Common myeloid progenitor, CD34-positive (primary cell): ENCODE measurements around the gene CCDC127.

Experiments used
- CTCF ChIA-PET: fragments of 350-600 bp; sonication (Branson Sonifier 250); formaldehyde crosslinking; loops from one replicate; lab custom pipeline; 2021; ENCODE audit warnings: antibody characterized with exemption; lab: Charles Lee
- POLR2A ChIA-PET: fragments of 350-600 bp; sonication (Branson Sonifier 250); formaldehyde crosslinking; loops from one replicate; lab custom pipeline; 2021; ENCODE audit warnings: antibody characterized with exemption; lab: Charles Lee
- DNase-seq, 3 donors: peaks; one replicate each; pipeline versions ENCODE4 v3.0.0 to v3.0.0-alpha.2; 2013
- H3K27ac ChIP-seq, 2 experiments: 1 replicate in 1 of 2; 2 replicates in 1 of 2; pipeline ENCODE4 v1.7.0; 2013; ENCODE audit warnings: inconsistent platforms in 2 of 2, low read length in 2 of 2, mild to moderate bottlenecking in 2 of 2, low read depth in 1 of 2, moderate library complexity in 1 of 2; ENCODE audit not compliant: severe bottlenecking in 2 of 2, insufficient read depth in 1 of 2, poor library complexity in 1 of 2
- H3K27me3 ChIP-seq, 5 experiments: replicated peaks in 2 of 5; 1 replicate in 3 of 5; 2 replicates in 2 of 5; pipeline versions ENCODE4 v1.6.1 to v1.7.0; 2013; ENCODE audit warnings: low read length in 4 of 5, mild to moderate bottlenecking in 2 of 5, moderate library complexity in 2 of 5, inconsistent platforms in 1 of 5; ENCODE audit not compliant: insufficient read depth in 5 of 5, control insufficient read depth in 4 of 5
- H3K36me3 ChIP-seq, 4 experiments: 1 replicate in 2 of 4; 2 replicates in 2 of 4; pipeline versions ENCODE4 v1.6.1 to v1.7.0; 2013; ENCODE audit warnings: low read length in 3 of 4, control low read depth in 1 of 4, mild to moderate bottlenecking in 1 of 4; ENCODE audit not compliant: control insufficient read depth in 4 of 4, insufficient read depth in 4 of 4
- H3K4me1 ChIP-seq, 4 experiments: 1 replicate in 3 of 4; 2 replicates in 1 of 4; pipeline versions ENCODE4 v1.6.1 to v1.7.1; 2013; ENCODE audit warnings: low read length in 3 of 4, mild to moderate bottlenecking in 3 of 4, control low read depth in 1 of 4, inconsistent platforms in 1 of 4, moderate library complexity in 1 of 4; ENCODE audit not compliant: control insufficient read depth in 4 of 4, insufficient read depth in 4 of 4; ENCODE audit errors: control extremely low read depth in 1 of 4
- H3K4me3 ChIP-seq, 7 experiments: 1 replicate in 4 of 7; 2 replicates in 3 of 7; pipeline versions ENCODE4 v1.5.1 to v1.7.0; 2013; ENCODE audit warnings: mild to moderate bottlenecking in 7 of 7, low read length in 6 of 7, moderate library complexity in 6 of 7, inconsistent platforms in 2 of 7, low read depth in 2 of 7, control low read depth in 1 of 7; ENCODE audit not compliant: insufficient read depth in 4 of 7, control insufficient read depth in 1 of 7; ENCODE audit errors: extremely low read depth in 1 of 7
- H3K9me3 ChIP-seq, 5 experiments: 1 replicate in 4 of 5; 2 replicates in 1 of 5; pipeline versions ENCODE4 v1.6.1 to v1.7.1; 2013; ENCODE audit warnings: low read length in 4 of 5, mild to moderate bottlenecking in 2 of 5, inconsistent platforms in 1 of 5, low read depth in 1 of 5, moderate library complexity in 1 of 5; ENCODE audit not compliant: control insufficient read depth in 4 of 5, insufficient read depth in 2 of 5; ENCODE audit errors: control extremely low read depth in 1 of 5
- WGBS: methylation state at CpG from one replicate; pipeline ENCODE4 v1.1.5; 2013; ENCODE audit not compliant: insufficient coverage; 5-methylcytosine and 5-hydroxymethylcytosine counted together

CCDC127 gene

GRCh38 chr5:157126-157715, 60.7 kb downstream of the CCDC127 start:
- no peak overlapping the region for H3K27ac ChIP-seq
- peaks cover 0 to 12% (median 2%) of the 10 kb centered on the region in 5 experiments for H3K27me3 ChIP-seq
- DNase-seq = no peak
- peaks cover 0 to 21% (median 19%) of the 10 kb centered on the region in 4 experiments for H3K4me1 ChIP-seq
- 98% methylated on average over 12 of the region's 12 CpGs for WGBS
- ChIA-PET CTCF (no interaction called here), POLR2A (no interaction called here)
- no peaks in the 10 kb centered on the region for H3K9me3 ChIP-seq
- peaks cover 0 to 11% (median 0%) of the 10 kb centered on the region in 4 experiments for H3K36me3 ChIP-seq
- no peak overlapping the region for H3K4me3 ChIP-seq

DNA sequence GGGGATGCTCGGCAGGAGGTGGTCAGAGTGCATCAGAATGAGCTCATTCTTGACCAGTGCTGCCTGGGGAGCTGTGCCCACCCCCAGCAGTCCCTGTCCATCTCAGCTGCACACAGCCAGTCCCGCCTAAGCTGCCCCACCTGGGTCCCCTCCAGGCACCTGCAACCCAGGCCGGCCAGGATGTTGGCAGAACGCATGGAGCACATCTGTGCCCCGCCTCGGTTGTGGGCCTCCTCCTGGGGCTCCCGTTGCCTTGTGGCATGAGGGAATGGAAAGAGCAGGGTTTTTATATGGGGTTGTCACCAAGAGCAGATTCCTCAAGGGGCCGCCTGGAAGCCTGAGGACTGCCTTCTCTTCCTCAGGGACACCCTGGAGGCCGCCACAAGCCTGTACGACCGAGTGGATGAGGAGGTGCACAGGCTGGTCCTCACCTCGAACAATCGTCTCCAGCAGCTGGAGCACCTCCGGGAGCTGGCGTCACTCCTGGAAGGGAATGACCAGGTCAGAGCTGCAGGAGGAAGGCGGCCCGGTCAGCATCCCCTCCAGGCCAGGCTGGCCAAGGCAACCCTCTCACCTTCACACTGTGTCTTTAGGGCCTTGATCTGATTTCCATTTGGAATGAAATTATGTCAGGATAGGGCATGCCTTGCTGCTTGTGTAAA, 61.4 kb downstream of the CCDC127 start:
- Histone ChIP-seq H3K9me3 (no peaks in the 10 kb centered on the region), H3K27ac (no peak overlapping the region), H3K27me3 (peaks cover 0 to 12% (median 2%) of the 10 kb centered on the region in 5 experiments), H3K4me1 (peaks cover 0 to 21% (median 19%) of the 10 kb centered on the region in 4 experiments), H3K36me3 (peaks cover 0 to 11% (median 0%) of the 10 kb centered on the region in 4 experiments), H3K4me3 (no peak overlapping the region)
- ChIA-PET CTCF (interaction anchor here (0.9 kb wide), 1 partner anchor 18 kb away, joined by 3 read pairs; no protein-coding TSS in a partner anchor), POLR2A (no interaction called here)
- no peak for DNase-seq
- WGBS = 93% methylated on average over 14 of the region's 17 CpGs

DNA sequence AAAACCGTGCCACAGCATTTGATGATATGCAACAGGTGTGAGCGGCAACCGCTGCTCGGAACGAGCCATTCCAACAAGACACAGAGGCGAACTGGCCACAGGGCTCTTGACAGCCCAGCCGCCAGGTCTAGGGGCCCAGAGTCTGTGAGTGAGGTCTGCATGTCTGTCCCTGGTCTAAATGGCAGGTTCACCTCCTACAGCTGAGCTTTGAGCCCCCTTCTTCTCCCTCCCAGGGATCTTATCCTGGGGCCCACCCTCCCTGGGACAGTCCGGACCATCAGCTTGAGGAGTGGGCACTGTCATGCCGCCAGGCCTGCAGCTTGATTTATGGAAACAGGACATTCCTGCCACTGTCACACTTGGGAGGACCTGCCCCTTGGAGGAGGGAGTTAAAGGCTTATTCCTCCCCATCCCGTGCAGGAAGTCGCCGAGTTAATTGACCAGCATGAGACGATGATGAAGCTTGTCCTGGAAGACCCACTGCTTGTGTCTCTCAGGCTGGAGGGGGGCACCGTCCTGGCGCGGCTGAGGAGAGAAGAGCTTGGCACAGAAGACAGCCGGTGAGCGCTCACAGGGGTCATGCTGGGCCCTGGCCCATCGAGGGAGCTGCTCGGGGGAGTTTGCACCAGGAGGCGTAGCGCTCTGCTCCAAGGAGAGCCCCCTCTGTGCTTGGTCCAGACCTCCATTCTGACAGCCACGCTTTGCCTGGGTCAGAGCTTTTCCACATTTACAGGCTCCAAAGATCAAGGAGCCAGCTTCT, 62.1 kb downstream of the CCDC127 start:
- no peaks in the 10 kb centered on the region for H3K9me3 ChIP-seq
- no peak overlapping the region for H3K4me3 ChIP-seq
- peaks cover 0 to 21% (median 19%) of the 10 kb centered on the region in 4 experiments for H3K4me1 ChIP-seq
- no peak for DNase-seq
- WGBS = 96% methylated on average over 21 of the region's 23 CpGs
- POLR2A ChIA-PET = no interaction called here
- CTCF ChIA-PET = interaction anchor here (0.8 to 0.9 kb wide), 2 partner anchors 16 to 19 kb away, joined by 3 read pairs; no protein-coding TSS in a partner anchor
- H3K27me3 ChIP-seq = peaks cover 0 to 12% (median 1%) of the 10 kb centered on the region in 5 experiments
- no peak overlapping the region for H3K27ac ChIP-seq
- peaks cover 0 to 11% (median 0%) of the 10 kb centered on the region in 4 experiments for H3K36me3 ChIP-seq

DNA sequence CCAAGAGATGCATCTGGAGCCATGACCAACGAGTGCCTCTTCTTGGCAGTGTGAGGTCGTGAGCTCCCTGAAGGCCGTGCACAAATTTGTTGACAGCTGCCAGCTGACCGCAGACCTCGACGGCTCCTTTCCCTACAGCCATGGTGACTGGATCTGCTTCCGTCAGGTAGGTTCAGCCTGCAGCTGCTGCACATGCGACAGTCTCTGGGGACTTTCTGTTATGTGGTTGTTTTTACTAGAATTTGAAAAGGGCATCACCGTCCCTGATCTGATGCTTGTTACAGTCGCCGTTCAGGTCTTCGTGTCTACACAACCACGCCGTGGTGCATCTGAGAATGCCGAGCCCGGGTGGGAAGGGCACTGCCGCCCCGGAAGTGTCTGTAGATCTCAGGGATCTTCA, 63.1 kb downstream of the CCDC127 start:
- POLR2A ChIA-PET = no interaction called here
- CTCF ChIA-PET = no interaction called here

DNA sequence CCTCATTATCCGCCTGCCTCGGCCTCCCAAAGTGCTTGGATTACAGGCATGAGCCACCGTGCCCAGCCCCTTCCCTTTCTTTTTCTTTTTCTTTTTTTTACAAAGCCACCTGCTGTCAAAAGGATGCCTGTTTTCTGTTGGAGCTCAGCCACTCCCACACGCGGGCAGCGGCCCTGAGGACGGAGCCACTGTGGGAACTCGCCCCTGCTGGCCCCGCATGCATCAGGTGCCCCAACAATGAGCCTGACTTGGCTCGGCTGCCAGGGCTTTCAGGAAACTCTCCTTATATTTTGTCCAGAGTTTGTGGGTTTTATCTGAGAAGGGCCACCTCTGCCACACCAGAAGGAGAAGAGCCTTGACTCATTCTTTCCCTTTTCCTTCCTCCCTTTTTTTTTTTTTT, 63.7 kb downstream of the CCDC127 start:
- DNase-seq = no peak
- Histone ChIP-seq H3K27me3 (peaks cover 0 to 4% (median 0%) of the 10 kb centered on the region in 5 experiments), H3K27ac (no peak overlapping the region), H3K9me3 (no peaks in the 10 kb centered on the region), H3K4me1 (peaks cover 0 to 10% (median 8%) of the 10 kb centered on the region in 4 experiments), H3K36me3 (peaks cover 0 to 11% (median 0%) of the 10 kb centered on the region in 4 experiments), H3K4me3 (no peak overlapping the region)
- ChIA-PET POLR2A (no interaction called here), CTCF (interaction anchor here (1.6 kb wide), 1 partner anchor 18 kb away, joined by 4 read pairs; no protein-coding TSS in a partner anchor)
- 88% methylated on average over 10 of the region's 10 CpGs for WGBS

More for the DNA sequence above, 63.1 kb downstream of the CCDC127 start:
- DNase-seq = no peak
- H3K36me3 ChIP-seq = peaks cover 0 to 11% (median 0%) of the 10 kb centered on the region in 4 experiments
- H3K4me1 ChIP-seq = peaks cover 0 to 16% (median 14%) of the 10 kb centered on the region in 4 experiments
- H3K9me3 ChIP-seq = no peaks in the 10 kb centered on the region
- H3K27ac ChIP-seq = no peak overlapping the region
- no peak overlapping the region for H3K4me3 ChIP-seq
- peaks cover 0 to 6% (median 0%) of the 10 kb centered on the region in 5 experiments for H3K27me3 ChIP-seq
- 98% methylated on average over 17 of the region's 18 CpGs for WGBS

DNA sequence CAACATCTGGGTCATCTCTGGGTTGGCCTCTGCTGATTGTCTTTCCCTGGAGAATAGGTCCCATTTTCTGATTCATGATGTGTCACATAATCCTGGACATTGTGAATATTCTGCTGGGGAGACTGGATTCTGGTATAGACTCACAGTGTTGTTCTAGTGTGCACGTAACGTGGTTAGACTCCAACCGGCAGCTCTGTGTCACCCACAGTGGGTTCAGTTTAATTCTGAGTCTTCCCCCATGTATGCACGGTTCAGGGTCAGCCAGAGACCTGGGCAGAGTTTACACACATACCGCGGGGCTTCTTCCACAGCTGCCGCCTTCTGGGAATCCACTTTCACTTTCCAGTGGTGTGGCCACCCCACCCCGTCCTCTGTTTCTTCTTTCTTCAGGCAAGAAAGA, 64.7 kb downstream of the CCDC127 start:
- Histone ChIP-seq H3K4me3 (no peak overlapping the region), H3K27me3 (peaks cover 0 to 4% (median 0%) of the 10 kb centered on the region in 5 experiments), H3K36me3 (peaks cover 0 to 11% (median 0%) of the 10 kb centered on the region in 4 experiments), H3K4me1 (peaks cover 0 to under 1% (median 0%) of the 10 kb centered on the region in 4 experiments), H3K27ac (no peak overlapping the region), H3K9me3 (peaks cover 0 to 3% (median 0%) of the 10 kb centered on the region in 5 experiments)
- CTCF ChIA-PET = interaction anchor here (1.6 kb wide), 1 partner anchor 19 kb away, joined by 4 read pairs; no protein-coding TSS in a partner anchor
- 85% methylated on average over 4 of the region's 8 CpGs for WGBS
- no peak for DNase-seq
- POLR2A ChIA-PET = no interaction called here
